Neuronal stem cell (in vitro differentiated cells): Measurements from ENCODE around the gene ITGBL1.

ENCODE experiments used
- DNase-seq: peaks from one replicate; pipeline ENCODE4 v3.0.0-alpha.2; 2013; ENCODE audit warnings: low spot score
- H2AFZ ChIP-seq: one replicate; pipeline ENCODE4 v1.6.1; 2013; ENCODE audit warnings: mild to moderate bottlenecking, low read length, inconsistent platforms
- H2AK5ac ChIP-seq: 2 replicates; pipeline ENCODE4 v1.6.1; 2013; ENCODE audit warnings: low read depth, mild to moderate bottlenecking, inconsistent platforms, low read length, moderate library complexity, mixed read lengths
- H2BK120ac ChIP-seq: 2 replicates; pipeline ENCODE4 v1.6.1; 2013; ENCODE audit warnings: low read depth, mild to moderate bottlenecking, inconsistent platforms, low read length, moderate library complexity, mixed read lengths
- H2BK12ac ChIP-seq: one replicate; pipeline ENCODE4 v1.6.1; 2013; ENCODE audit warnings: low read length, inconsistent platforms
- H2BK15ac ChIP-seq: 2 replicates; pipeline ENCODE4 v1.6.1; 2013; ENCODE audit warnings: mild to moderate bottlenecking, low read length, inconsistent platforms, mixed read lengths
- H2BK5ac ChIP-seq: one replicate; pipeline ENCODE4 v1.6.1; 2013; ENCODE audit warnings: inconsistent platforms, mild to moderate bottlenecking, low read length, moderate library complexity
- H3K14ac ChIP-seq: one replicate; pipeline ENCODE4 v1.6.1; 2013; ENCODE audit warnings: low read length, inconsistent platforms
- H3K18ac ChIP-seq: 2 replicates; pipeline ENCODE4 v1.6.1; 2013; ENCODE audit warnings: low read length, inconsistent platforms
- H3K23ac ChIP-seq: 2 replicates; pipeline ENCODE4 v1.6.1; 2013; ENCODE audit warnings: low read depth, mild to moderate bottlenecking, mixed read lengths, low read length, inconsistent platforms; ENCODE audit not compliant: poor library complexity
- H3K27ac ChIP-seq: replicated peaks from 3 replicates; pipeline ENCODE4 v1.5.1; 2013; ENCODE audit warnings: low read length, inconsistent platforms
- H3K27me3 ChIP-seq, 3 experiments: 2 replicates each; pipeline ENCODE4 v1.6.1; 2013; ENCODE audit warnings: low read length in 3 of 3, mild to moderate bottlenecking in 2 of 3, inconsistent platforms in 1 of 3, low read depth in 1 of 3, mixed read lengths in 1 of 3, moderate library complexity in 1 of 3; ENCODE audit not compliant: control insufficient read depth in 3 of 3, insufficient read depth in 3 of 3
- H3K36me3 ChIP-seq, 2 donors: replicated peaks in 1 of 2; 2 replicates each; pipeline ENCODE4 v1.6.1; 2013; ENCODE audit warnings: low read length in 2 of 2; ENCODE audit not compliant: control insufficient read depth in 2 of 2, insufficient read depth in 2 of 2
- H3K4ac ChIP-seq: 2 replicates; pipeline ENCODE4 v1.6.1; 2013; ENCODE audit warnings: inconsistent platforms, mild to moderate bottlenecking, low read length, moderate library complexity
- H3K4me1 ChIP-seq, 2 donors: 1 replicate in 1 of 2; 2 replicates in 1 of 2; pipeline ENCODE4 v1.6.1; 2013; ENCODE audit warnings: low read length in 2 of 2, low read depth in 1 of 2; ENCODE audit not compliant: control insufficient read depth in 2 of 2, insufficient read depth in 1 of 2
- H3K4me2 ChIP-seq: one replicate; pipeline ENCODE4 v1.6.1; 2013; ENCODE audit warnings: mild to moderate bottlenecking, low read length, inconsistent platforms; ENCODE audit not compliant: insufficient read depth, poor library complexity, severe bottlenecking
- H3K4me3 ChIP-seq, 2 donors: 2 replicates each; pipeline ENCODE4 v1.5.1; 2013; ENCODE audit warnings: low read length in 2 of 2, mild to moderate bottlenecking in 2 of 2, inconsistent platforms in 1 of 2, moderate library complexity in 1 of 2
- H3K79me1 ChIP-seq: one replicate; pipeline ENCODE4 v1.6.1; 2013; ENCODE audit warnings: low read depth, mild to moderate bottlenecking, inconsistent platforms, low read length, moderate library complexity
- H3K9ac ChIP-seq: one replicate; pipeline ENCODE4 v1.6.1; 2013; ENCODE audit warnings: mild to moderate bottlenecking, low read depth, low read length, inconsistent platforms; ENCODE audit not compliant: poor library complexity
- H3K9me3 ChIP-seq, 2 donors: replicated peaks in 1 of 2; 2 replicates each; pipeline versions ENCODE3 to v1.6.1; 2013; ENCODE audit warnings: low read length in 2 of 2, mild to moderate bottlenecking in 2 of 2, inconsistent platforms in 1 of 2, low read depth in 1 of 2, mixed read lengths in 1 of 2, moderate library complexity in 1 of 2; ENCODE audit not compliant: control insufficient read depth in 2 of 2, insufficient read depth in 1 of 2
- H4K8ac ChIP-seq: one replicate; pipeline ENCODE4 v1.6.1; 2013; ENCODE audit warnings: low read depth, mild to moderate bottlenecking, inconsistent platforms, low read length, moderate library complexity
- H4K91ac ChIP-seq: one replicate; pipeline ENCODE4 v1.6.1; 2013; ENCODE audit warnings: low read length, low read depth, mild to moderate bottlenecking, inconsistent platforms; ENCODE audit not compliant: poor library complexity
- WGBS, 2 donors: extraction: QIAGEN DNeasy Blood & Tissue Kit; methylation state at CpG; one replicate each; pipeline ENCODE4 v1.1.7; 2013; ENCODE audit warnings: missing lambda C conversion rate in 2 of 2, mixed read lengths in 1 of 2; ENCODE audit not compliant: insufficient read length in 2 of 2, insufficient replicate concordance in 1 of 2; ENCODE audit errors: extremely low coverage in 2 of 2; 5-methylcytosine and 5-hydroxymethylcytosine counted together

ITGBL1 gene

GRCh38 chr13:101424381-101425155 is 27.9 kb upstream of the ITGBL1 start:
- H3K36me3 ChIP-seq, result no peaks in the 10 kb centered on the region
- H3K4ac ChIP-seq, result no peak overlapping the region
- no peak overlapping the region for H2BK15ac ChIP-seq
- H3K14ac ChIP-seq, result no peak overlapping the region
- no peaks in the 10 kb centered on the region for H3K4me1 ChIP-seq
- H3K9ac ChIP-seq, result no peak overlapping the region
- no CpG with 5 or more reads among the region's 6 CpGs for WGBS, 2 donors
- H2BK120ac ChIP-seq, result no peak overlapping the region
- no peak overlapping the region for H2BK12ac ChIP-seq
- H3K9me3 ChIP-seq, result no peaks in the 10 kb centered on the region
- H2AK5ac ChIP-seq, result no peak overlapping the region
- peaks cover 0 to 10% (median 0%) of the 10 kb centered on the region in 3 experiments for H3K27me3 ChIP-seq
- H4K8ac ChIP-seq, result no peak overlapping the region
- H4K91ac ChIP-seq, result no peak overlapping the region
- H3K23ac ChIP-seq, result no peak overlapping the region
- no peaks in the 10 kb centered on the region for H3K79me1 ChIP-seq
- H3K18ac ChIP-seq, result no peak overlapping the region
- H3K27ac ChIP-seq, result no peak overlapping the region
- H2BK5ac ChIP-seq, result no peak overlapping the region
- H3K4me2 ChIP-seq, result no peak overlapping the region
- DNase-seq, result no peak
- H2AFZ ChIP-seq, result no peak overlapping the region
- H3K4me3 ChIP-seq, result no peak overlapping the region

- no peak overlapping the region for H2BK5ac ChIP-seq
- no peak for DNase-seq
- no peak overlapping the region for H2BK12ac ChIP-seq
- no peak overlapping the region for H3K27ac ChIP-seq
- H3K14ac ChIP-seq, result no peak overlapping the region
- H3K4me2 ChIP-seq, result no peak overlapping the region
- H3K9me3 ChIP-seq, result no peaks in the 10 kb centered on the region
- no peaks in the 10 kb centered on the region for H3K36me3 ChIP-seq
- no peak overlapping the region for H4K8ac ChIP-seq
- no peak overlapping the region for H3K4ac ChIP-seq
- no peak overlapping the region for H3K23ac ChIP-seq
- no peak overlapping the region for H2BK120ac ChIP-seq
- H3K27me3 ChIP-seq, result peaks cover 0 to 10% (median 0%) of the 10 kb centered on the region in 3 experiments
- no peaks in the 10 kb centered on the region for H3K79me1 ChIP-seq
- no peak overlapping the region for H2BK15ac ChIP-seq
- no peak overlapping the region for H2AFZ ChIP-seq
- no peak overlapping the region for H2AK5ac ChIP-seq
- no CpG with 5 or more reads among the region's 3 CpGs for WGBS, 2 donors
- no peak overlapping the region for H3K4me3 ChIP-seq
- no peak overlapping the region for H3K9ac ChIP-seq
- H3K4me1 ChIP-seq, result no peaks in the 10 kb centered on the region
- H4K91ac ChIP-seq, result no peak overlapping the region
- no peak overlapping the region for H3K18ac ChIP-seq
Observed at GRCh38 chr13:101425156-101425471, 27.4 kb upstream of the ITGBL1 start.

GRCh38 chr13:101425623-101426022 is 26.9 kb upstream of the ITGBL1 start:
- no peaks in the 10 kb centered on the region for H3K79me1 ChIP-seq
- no peak for DNase-seq
- H2AK5ac ChIP-seq, result no peak overlapping the region
- no peaks in the 10 kb centered on the region for H3K36me3 ChIP-seq
- H2BK120ac ChIP-seq, result no peak overlapping the region
- no peaks in the 10 kb centered on the region for H3K4me1 ChIP-seq
- no peak overlapping the region for H3K23ac ChIP-seq
- no peak overlapping the region for H3K18ac ChIP-seq
- no peak overlapping the region for H2BK12ac ChIP-seq
- H2BK15ac ChIP-seq, result no peak overlapping the region
- H3K14ac ChIP-seq, result no peak overlapping the region
- no peak overlapping the region for H3K4me3 ChIP-seq
- H3K4me2 ChIP-seq, result no peak overlapping the region
- H3K27ac ChIP-seq, result no peak overlapping the region
- H3K27me3 ChIP-seq, result peaks cover 0 to 10% (median 0%) of the 10 kb centered on the region in 3 experiments
- H3K9me3 ChIP-seq, result no peaks in the 10 kb centered on the region
- no CpG with 5 or more reads among the region's 10 CpGs for WGBS, 2 donors
- no peak overlapping the region for H2BK5ac ChIP-seq
- no peak overlapping the region for H4K91ac ChIP-seq
- no peak overlapping the region for H2AFZ ChIP-seq
- H3K4ac ChIP-seq, result no peak overlapping the region
- no peak overlapping the region for H3K9ac ChIP-seq
- H4K8ac ChIP-seq, result no peak overlapping the region

GRCh38 chr13:101429733-101430132 is 22.7 kb upstream of the ITGBL1 start:
- no peak overlapping the region for H2BK5ac ChIP-seq
- WGBS, 2 donors, result no CpG with 5 or more reads among the region's 3 CpGs
- H2BK120ac ChIP-seq, result no peak overlapping the region
- H2AFZ ChIP-seq, result no peak overlapping the region
- H3K36me3 ChIP-seq, result no peaks in the 10 kb centered on the region
- no peaks in the 10 kb centered on the region for H3K79me1 ChIP-seq
- H3K14ac ChIP-seq, result no peak overlapping the region
- H2AK5ac ChIP-seq, result no peak overlapping the region
- no peak overlapping the region for H3K4me3 ChIP-seq
- H4K8ac ChIP-seq, result no peak overlapping the region
- H3K27ac ChIP-seq, result no peak overlapping the region
- H3K9ac ChIP-seq, result no peak overlapping the region
- no peak overlapping the region for H3K4ac ChIP-seq
- no peak overlapping the region for H2BK15ac ChIP-seq
- no peak overlapping the region for H3K18ac ChIP-seq
- no peaks in the 10 kb centered on the region for H3K4me1 ChIP-seq
- no peaks in the 10 kb centered on the region for H3K9me3 ChIP-seq
- no peak for DNase-seq
- no peak overlapping the region for H3K4me2 ChIP-seq
- H4K91ac ChIP-seq, result no peak overlapping the region
- H3K23ac ChIP-seq, result no peak overlapping the region
- no peaks in the 10 kb centered on the region for H3K27me3 ChIP-seq
- H2BK12ac ChIP-seq, result no peak overlapping the region
